Ovary (tissue), 9 donors: ENCODE results near the gene UPF2. TPM values are rescaled to one million over a fixed set of nuclear protein-coding genes. Genes with fewer than 3 reads are reported as not detected.

ENCODE experiments used
- DNase-seq, 5 donors: peaks; one replicate each; pipeline ENCODE4 v3.0.0-alpha.2; 2019 to 2020
- H3K27ac ChIP-seq, 2 donors: fragments of 200-600 bp; one replicate each; pipeline versions ENCODE4 v1.5.1 to v1.8.0; 2019 to 2022
- H3K27me3 ChIP-seq: fragments of 200-600 bp; one replicate; pipeline ENCODE4 v1.8.0; 2022
- H3K36me3 ChIP-seq: fragments of 200-600 bp; sonication (generic); one replicate; pipeline ENCODE4 v1.5.1; 2019
- H3K4me1 ChIP-seq: one replicate; pipeline ENCODE4 v1.8.1; 2013; ENCODE audit warnings: mild to moderate bottlenecking, moderate library complexity; ENCODE audit not compliant: insufficient read depth
- H3K4me3 ChIP-seq: fragments of 200-600 bp; sonication (generic); one replicate; pipeline ENCODE4 v1.5.1; 2017
- H3K9me3 ChIP-seq, 2 donors: fragments of 200-600 bp in 1 of 2; sonication (generic) in 1 of 2; one replicate each; pipeline versions ENCODE4 v1.5.1 to v1.8.1; 2013 to 2019; ENCODE audit warnings: mild to moderate bottlenecking in 1 of 2, moderate library complexity in 1 of 2
- CTCF ChIP-seq, 3 donors: fragments of 450-650 bp in 2 of 3; fragments of 200-600 bp in 1 of 3; IDR thresholded peaks; one replicate each; pipeline versions ENCODE4 v1.5.1 to v1.8.0; 2016 to 2022; ENCODE audit warnings: antibody characterized with exemption in 3 of 3, mild to moderate bottlenecking in 1 of 3
- EP300 ChIP-seq: sonication (generic); formaldehyde crosslinking; IDR thresholded peaks from one replicate; pipeline ENCODE4 v1.6.1; 2017; ENCODE audit warnings: antibody characterized with exemption
- POLR2A ChIP-seq: fragments of 450-650 bp; IDR thresholded peaks from one replicate; pipeline ENCODE4 v1.6.1; 2017; ENCODE audit warnings: antibody characterized with exemption, mild to moderate bottlenecking, moderate library complexity
- WGBS, 3 donors: extraction: QIAGEN DNeasy Blood & Tissue Kit in 1 of 3; methylation state at CpG; one replicate each; pipeline versions ENCODE4 v1.1.5 to v1.1.7; 2013 to 2017; 5-methylcytosine and 5-hydroxymethylcytosine counted together
- intact Hi-C, 4 donors: fragments of 100-400 bp; cut with DNase I; formaldehyde crosslinking; loops; one replicate each; pipeline versions ENCODE4 v1.11.0 to v1.15.1; 2022 to 2023
- polyA plus RNA-seq, 2 donors: library from polyadenylated mRNA; stranded (reverse); fragments of 200-250 nt in 1 of 2; fragments of 350-450 nt in 1 of 2; fragmentation: Illumina TruSeq in 1 of 2; extraction: RNeasy Lipid Tissue Mini Kit (QIAGEN cat#74804) in 1 of 2; gene quantifications; one replicate each; pipeline ENCODE4 v1.2.3, GENCODE V29; 2013 to 2014
- total RNA-seq, 7 donors: library from RNA; depleted of rRNA in 2 of 7; stranded (reverse); fragments of >200 nt in 2 of 7; fragmentation: NEBNext Ultra II Directional in 3 of 7; extraction: Animal tissue kit (Norgen Biotek cat#: 25700) in 3 of 7; gene quantifications; one replicate each; pipeline versions ENCODE4 v1.1.0 to v1.2.4, GENCODE V29; 2016 to 2023
- donor health status: DM: no; HTN: no; CAD: no; lungs with moderate emphysema.
- donor health status: DM: no; HTN: no; CAD: no.
- donor health status: Bipolar disorder and iron deficiency.
- donor health status: DM: yes; HTN: yes; CAD: no.
- donor health status: DM: no; HTN: no; CAD: no.
- donor health status: DM: yes; HTN: yes; CAD: no.

The UPF2 gene
- total and polyA plus RNA-seq, 9 donors, result 12.5 to 22.9 (median 19.6) TPM

GRCh38 chr10:11896549-11897200, 145.9 kb downstream of the UPF2 start:
- TF ChIP-seq POLR2A (no peak), EP300 (no peak), CTCF (IDR thresholded peaks at IDR 0.05) (no peak)
- no peaks in the 10 kb centered on the region for H3K27me3 ChIP-seq
- no peaks in the 10 kb centered on the region for H3K9me3 ChIP-seq
- no peak for DNase-seq
- no peak overlapping the region for H3K4me3 ChIP-seq
- no peak overlapping the region for H3K27ac ChIP-seq
- WGBS, 3 donors, result 68 to 74% (median 69%) methylated on average over 5 of the region's 5 CpGs
- no peaks in the 10 kb centered on the region for H3K36me3 ChIP-seq
- intact Hi-C loops, result no loop called here
- no peaks in the 10 kb centered on the region for H3K4me1 ChIP-seq

GRCh38 chr10:11895598-11895997, 147.0 kb downstream of the UPF2 start:
- no peak for DNase-seq
- H3K4me3 ChIP-seq, result no peak overlapping the region
- no peaks in the 10 kb centered on the region for H3K36me3 ChIP-seq
- WGBS, 3 donors, result 84 to 93% (median 86%) methylated on average over 5 of the region's 5 CpGs
- no peaks in the 10 kb centered on the region for H3K4me1 ChIP-seq
- no peak overlapping the region for H3K27ac ChIP-seq
- H3K27me3 ChIP-seq, result no peaks in the 10 kb centered on the region
- no peaks in the 10 kb centered on the region for H3K9me3 ChIP-seq
- no peak for TF ChIP-seq POLR2A
- TF ChIP-seq EP300, result no peak
- TF ChIP-seq CTCF (IDR thresholded peaks at IDR 0.05), result no peak
- intact Hi-C loops, result no loop called here

GRCh38 chr10:11895108-11895466, 147.5 kb downstream of the UPF2 start:
- 95 to 96% (median 96%) methylated on average over 11 of the region's 11 CpGs for WGBS, 3 donors
- TF ChIP-seq EP300 (no peak), CTCF (IDR thresholded peaks at IDR 0.05) (no peak), POLR2A (no peak)
- no peak for DNase-seq

GRCh38 chr10:11894381-11895107, 148.1 kb downstream of the UPF2 start:
- intact Hi-C loops, result loop anchor here in 1 of 4 donors (5.0 kb wide), 1 partner anchor 858 kb away; no protein-coding TSS in a partner anchor
- Histone ChIP-seq H3K4me1 (no peaks in the 10 kb centered on the region), H3K36me3 (no peaks in the 10 kb centered on the region), H3K4me3 (no peak overlapping the region), H3K27ac (no peak overlapping the region), H3K27me3 (no peaks in the 10 kb centered on the region), H3K9me3 (no peaks in the 10 kb centered on the region)
- WGBS, 3 donors, result 89 to 92% (median 91%) methylated on average over 47 of the region's 47 CpGs
- TF ChIP-seq CTCF (IDR thresholded peaks at IDR 0.05), result no peak
- no peak for TF ChIP-seq EP300
- TF ChIP-seq POLR2A, result no peak
- no peak for DNase-seq

More at GRCh38 chr10:11895108-11895466, 147.5 kb downstream of the UPF2 start:
- Histone ChIP-seq H3K27ac (no peak overlapping the region), H3K36me3 (no peaks in the 10 kb centered on the region), H3K4me1 (no peaks in the 10 kb centered on the region), H3K27me3 (no peaks in the 10 kb centered on the region), H3K4me3 (no peak overlapping the region), H3K9me3 (no peaks in the 10 kb centered on the region)
- intact Hi-C loops, result no loop called here
